ENCODE results near the gene MAGOH.

The MAGOH gene

DNA sequence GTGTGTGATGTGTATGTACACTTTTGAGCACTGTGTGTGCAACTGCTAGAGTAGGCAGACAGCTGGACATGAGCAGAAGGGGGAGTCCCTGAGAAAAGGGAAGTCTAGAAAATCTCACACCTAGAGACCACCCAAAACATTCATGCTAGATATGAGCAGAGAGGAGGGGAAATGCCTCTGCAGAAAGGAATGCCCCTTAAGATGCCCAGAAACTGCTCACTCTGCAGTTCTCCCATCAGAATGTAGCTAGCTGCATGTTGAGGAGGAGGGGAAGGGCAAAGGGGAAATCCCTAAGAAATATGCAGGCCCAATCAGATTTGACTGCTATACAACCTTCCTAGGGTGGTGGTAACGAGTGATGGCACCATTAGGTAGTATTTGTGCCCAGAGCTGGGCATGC is 31.8 kb upstream of the MAGOH start:
- no peak for DNase-seq

DNA sequence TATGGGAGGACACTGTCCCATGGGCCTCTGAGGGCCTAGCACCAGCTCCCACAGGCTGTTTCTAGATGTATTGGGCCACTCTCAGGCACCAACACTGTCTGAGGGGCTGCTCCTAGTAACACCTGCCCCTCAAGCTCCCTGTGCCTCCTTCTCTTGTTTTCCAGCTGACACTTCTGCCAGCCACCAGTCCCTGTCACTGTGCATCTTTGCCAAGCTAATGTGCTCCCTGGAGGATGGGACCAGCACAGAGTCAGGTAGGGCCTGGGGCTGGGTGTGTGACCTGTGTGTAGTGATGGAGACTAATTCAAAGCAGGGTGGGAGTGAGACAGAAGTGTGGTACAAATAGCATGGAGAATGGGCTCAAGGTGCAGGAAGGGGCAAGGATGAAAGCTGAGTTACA is 29.4 kb upstream of the MAGOH start:
- no peak for DNase-seq

DNA sequence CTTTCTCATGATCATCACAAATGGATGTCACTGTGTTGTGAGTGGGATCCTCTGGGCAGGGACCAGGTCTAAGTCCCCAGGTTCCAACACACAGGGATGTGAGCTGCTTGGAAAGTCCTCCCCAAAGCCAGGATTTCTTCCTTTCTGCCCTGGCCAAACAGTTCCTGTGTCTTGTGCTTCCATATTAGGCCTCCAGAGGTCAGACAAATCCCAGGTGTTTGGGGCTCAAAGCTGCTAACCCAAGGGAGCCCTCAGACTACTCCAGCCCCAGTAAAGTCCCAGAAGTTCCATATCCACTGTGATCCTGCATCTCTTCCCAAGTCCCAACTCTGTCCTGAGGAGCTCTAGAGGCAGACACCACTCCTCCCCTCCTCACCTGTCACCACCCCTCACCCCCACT is 27.7 kb upstream of the MAGOH start:
- DNase-seq: no peak

DNA sequence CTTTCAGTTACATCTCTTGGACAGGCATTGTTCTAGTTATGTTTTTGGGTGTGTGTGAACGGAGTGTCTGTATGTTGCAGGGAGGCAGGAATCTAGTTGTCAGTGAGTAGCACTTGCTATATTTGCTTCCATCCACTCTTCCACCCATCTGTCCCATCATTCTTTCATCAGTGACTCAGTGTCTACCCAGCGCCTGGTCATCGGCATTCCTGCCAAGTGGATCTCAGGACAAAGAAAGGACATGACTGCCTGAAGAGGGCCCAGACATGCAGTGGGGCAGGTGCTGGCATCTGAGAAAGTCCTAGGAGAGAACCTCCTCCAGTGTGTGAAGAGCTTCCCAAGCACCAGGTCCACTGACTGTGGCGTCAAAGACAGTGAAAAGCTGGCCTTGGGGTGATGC is 27.3 kb upstream of the MAGOH start:
- no peak for DNase-seq

DNA sequence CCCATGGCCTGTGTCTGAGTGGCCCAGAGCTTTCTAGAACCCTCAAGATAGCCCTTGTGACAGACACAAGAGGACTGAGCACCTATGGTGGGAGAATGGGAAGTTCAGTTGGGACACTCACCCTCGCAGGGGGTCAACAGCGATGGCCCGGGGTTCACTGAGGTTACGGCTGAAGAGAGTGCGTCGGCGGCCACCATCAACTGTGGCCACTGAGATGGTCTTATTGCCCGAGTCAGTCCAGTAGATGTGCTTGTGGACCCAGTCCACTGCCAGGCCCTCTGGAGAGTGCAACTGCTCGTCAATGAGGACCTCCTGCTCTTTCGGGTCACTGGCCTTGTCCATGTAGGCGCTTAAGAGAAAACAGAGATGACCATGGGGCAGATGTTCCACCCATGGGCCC is 25.7 kb upstream of the MAGOH start:
- DNase-seq: no peak

DNA sequence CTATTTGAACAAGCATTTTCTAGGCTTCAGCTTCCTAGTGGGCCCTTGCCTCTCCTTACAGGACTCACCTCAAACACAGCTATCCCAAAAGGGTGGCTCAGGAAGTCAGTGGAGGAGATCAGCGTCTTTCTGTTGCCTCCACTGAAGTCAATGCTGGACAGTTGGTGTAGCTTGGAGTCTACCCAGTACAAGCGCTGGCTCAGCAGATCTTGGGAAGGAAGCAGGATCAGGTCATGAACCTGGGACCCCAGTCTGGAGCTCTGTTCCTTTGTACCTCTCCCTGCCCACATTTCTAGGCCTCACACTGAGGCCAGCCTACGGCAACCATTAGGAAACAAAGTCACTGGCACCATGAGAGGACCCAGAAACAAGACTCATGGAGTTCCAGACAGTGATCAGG is 23.7 kb upstream of the MAGOH start:
- DNase-seq: no peak

DNA sequence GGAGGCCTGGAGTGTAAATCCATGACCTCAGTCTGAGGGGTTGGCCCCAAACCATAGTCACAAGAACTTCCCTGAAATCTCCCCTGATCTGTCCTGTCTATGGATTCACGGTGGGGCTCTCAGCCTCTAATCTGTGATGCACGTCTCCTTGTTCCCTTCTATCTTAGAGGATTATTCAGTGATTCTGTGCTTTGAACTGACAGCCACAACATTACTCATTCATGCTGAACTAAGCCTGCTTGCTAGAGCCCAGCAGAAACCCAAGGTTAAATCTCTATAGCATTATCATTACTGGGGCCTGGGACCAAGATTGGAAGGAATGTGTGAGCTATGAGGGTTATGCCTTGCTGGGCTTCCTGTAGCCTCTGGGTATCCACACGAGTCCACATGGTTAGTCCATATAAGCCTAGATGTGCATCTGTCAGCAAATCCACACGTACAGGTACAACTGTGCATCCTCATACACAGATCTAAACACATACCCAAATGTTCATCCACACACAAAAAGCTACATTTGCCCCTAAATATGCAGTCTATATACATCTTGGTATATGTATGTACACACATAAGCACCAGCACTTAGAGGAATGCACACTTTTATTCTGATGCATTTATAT is 22.4 kb upstream of the MAGOH start:
- no peak for DNase-seq

DNA sequence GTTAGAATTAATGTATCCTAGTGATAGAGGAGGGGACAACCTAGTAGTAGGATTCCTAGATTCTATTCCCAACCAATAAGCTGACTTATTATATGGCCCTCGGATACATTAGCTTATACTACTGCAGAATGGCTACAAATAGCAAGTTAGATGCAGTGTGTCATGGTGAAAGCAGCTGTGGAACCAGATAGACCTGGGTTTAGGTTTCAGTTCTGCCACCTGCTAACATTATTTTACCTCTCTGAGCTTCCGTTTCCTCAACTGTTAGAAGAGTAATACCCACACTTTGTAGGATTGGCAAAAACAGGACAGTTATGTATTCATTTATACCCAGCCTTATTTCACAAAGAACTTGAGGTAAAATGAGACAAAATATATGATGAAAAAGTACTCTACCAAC is 21.6 kb upstream of the MAGOH start:
- DNase-seq: no peak

DNA sequence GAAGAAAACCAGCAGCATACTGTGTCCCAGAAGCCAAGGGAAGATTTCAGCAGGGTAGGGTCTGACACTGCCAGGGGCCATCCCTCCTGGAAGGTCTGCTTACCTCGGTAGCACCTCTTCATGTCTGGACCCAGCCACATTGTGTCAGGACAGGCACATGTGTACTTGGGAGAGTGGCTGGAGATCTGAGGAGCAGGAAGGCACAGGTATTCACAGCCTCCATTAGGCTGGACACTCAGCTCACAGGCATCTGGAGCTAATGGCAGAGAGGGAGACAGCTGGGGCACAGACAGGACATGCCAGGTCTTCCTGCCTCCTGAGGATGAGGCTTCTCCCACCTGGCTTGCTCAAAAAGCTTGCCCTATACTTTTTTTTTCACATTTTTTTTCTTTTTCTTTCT is 19.9 kb upstream of the MAGOH start:
- DNase-seq: no peak

DNA sequence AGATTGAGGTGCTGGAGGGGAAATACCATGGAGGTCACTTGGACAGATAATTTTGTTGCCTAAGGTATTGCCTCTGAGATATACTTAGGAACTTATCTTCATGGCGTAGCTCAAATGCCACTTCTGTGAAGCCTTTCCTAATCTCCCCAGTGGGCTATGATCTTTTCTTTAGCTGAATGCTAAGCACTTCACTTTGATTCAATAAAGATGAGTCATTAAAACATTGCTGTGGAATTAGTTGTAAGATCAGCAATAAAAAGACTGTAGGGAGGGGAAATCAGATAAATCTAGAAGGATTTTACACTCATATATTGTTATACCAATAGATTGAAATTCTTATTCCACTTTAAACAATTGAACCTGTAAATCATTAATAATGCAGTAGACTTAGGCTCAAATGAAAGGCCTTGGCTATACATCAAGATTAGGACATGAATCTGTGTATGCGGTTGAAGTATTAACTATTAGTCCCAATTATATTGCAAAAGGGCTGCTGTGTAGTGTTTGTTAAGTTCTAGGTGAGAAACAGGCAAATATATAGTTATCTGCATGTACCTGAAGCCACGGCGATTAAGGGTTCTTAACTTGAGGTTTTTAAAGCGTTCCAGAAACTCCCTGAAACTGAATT is 19.2 kb upstream of the MAGOH start:
- no peak for DNase-seq

DNA sequence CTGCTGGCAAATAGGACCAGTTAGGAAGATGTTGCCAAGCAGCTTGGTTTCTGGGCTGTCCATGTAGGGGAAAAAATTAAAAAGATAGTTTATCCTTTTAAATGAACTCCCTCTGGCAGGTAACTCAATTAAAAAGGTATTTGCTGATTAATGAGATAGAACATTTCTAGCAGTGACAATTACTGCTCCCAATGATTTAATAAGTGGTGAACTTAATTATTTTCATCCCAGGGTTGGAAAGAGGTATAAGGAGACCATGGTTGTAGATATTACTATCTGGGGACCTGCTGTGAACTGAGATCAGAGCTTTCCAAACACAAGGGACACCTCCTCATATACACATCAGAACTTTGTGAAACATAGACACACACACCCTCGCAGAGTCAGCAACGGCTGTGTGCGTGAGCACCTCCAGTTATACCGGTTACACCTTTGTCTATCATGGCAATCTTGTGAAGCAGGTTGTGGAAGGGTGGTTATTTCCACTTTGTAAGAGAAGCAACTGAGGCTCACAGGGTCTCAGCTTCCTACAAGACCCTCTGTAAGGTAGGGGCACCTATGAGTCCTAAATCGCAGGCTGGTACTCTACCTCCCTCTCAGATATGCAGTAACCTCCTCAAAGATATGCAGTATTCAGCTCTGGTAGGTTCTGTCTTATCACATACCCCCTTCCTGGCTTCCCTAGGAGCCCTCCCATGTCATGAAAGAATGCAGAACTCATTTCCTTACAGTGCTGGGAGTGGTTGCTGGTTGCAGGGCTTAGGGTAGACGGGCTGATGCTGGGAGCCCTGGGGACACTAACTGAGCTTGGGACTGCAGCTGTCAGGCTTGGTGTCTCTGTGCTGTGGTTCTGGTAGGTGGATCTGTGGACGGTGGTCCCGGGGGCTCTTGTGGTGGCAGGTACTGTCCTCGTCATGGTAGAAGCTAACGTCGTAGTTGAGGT is 18.5 kb upstream of the MAGOH start:
- DNase-seq: no peak

DNA sequence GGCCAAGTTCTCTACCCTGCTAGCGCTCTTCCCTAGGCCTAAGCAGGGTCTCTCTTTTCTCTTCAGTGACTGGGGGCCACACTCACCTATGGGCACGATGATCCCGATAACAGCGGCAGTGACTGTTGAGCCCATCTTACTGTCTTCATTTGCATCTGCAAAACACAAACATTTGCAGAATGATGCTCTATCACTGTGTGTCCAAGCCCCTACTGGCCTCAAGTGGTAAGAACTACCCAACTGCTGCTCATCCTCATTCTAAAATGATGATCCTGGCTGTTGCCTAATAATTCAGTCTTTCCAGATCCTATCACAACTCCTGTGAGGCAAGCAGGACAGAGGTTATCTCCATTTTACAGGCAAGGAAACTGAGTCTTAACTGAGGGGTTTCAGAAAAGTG is 16.7 kb upstream of the MAGOH start:
- DNase-seq: no peak

DNA sequence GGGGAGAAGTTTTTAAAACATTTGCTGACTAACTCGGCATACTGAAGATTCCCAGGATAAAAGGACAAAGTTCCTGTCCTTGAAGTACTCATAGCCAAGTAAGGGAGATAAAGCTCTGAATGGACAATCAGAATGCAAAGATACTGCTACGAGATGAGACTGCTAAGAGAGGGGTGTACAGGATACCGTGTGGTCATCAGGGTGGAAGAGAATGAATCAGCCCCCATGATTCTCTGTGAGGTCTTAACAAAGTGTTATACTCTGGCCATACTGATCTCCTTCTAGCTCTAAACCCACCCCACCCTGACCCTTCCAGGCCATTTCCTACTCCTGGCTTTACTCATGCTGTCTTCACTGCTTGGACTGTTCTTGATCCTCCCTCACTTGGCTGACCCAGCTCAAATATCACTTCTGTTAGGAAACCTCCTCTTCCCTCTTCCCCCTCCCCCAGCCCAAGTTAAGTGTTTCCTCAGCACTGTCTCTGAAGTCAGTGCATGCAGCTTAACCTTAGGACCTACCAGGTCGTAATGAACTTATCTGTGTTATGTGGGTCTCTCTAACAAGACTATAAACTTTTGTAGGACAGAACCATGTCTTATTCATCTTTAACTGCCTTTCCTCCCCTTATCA is 15.8 kb upstream of the MAGOH start:
- no peak for DNase-seq

DNA sequence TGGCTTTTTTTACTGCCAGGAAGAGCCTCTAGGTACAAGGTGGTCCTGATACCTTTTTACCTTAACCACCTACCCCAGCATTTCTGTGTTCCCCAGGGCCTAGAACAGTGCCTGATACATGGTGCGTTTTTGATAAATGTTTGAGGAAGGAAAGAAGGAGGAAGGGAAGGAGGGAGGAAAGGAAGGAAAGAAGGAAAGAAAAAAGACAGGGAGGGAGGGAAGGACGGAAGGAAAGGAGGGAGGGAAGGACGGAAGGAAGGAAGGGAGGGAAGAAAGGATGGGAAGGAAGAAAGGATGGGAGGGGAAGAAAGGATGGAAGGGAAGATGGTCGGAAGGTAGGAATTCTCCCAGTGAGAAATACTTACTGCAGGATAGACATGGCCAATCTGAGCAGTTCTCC is 12.0 kb upstream of the MAGOH start:
- DNase-seq: no peak

DNA sequence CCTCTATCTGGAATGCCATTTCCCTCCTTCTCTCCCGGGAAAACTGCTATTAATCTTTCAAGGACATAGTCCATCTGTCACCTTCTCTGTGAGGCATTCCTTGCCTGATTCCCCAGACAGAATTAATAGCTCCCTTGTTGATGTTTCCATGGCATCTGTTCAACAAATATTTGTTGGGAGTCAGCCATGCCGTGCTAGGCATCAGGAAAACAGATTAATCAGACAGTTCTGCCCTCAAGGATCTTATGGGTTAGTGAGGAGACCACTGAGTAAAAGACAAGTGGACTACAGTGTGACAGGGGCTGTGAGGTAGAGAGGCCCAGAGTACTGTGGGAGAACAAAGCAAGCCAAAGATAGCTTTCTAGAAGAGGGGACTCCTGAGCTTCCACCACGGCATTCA is 11.4 kb upstream of the MAGOH start:
- DNase-seq: no peak

DNA sequence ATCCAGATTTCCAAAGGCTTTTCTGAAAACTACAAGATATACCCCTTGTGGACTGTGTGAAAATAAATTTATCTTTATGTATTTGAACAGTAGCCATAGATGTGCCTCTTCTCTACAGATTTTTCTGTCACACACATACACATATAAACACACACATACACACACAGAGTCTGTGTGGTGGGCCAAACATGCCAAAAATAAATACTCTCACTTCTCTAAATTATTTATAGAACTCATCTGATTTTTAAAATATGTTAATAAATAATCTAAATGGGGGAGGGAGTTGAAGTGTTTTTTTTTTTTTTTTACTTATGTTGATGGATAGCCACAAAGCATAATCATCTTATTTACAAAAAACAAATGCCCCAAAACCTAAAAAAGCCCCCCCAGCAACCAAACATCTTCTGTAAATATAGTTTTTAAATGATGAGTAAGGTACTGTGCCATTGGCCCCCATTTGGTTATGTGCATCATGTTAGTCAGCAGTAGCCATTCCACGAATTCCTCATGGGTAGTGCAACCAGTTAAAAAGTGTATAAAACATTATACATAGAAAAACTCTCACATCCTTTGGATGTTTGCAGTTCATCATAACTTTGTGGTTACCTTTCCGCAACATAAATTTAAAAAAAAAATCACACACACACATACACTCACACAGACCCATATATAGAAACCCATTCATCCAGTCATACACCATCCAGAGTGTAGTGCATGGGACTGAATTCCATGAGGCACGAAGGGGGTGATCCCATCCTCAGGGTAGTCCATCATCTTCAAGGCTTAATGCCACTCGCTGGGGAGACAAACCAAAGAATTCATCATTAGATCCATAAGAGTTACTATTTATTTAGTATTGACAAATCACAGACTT is 8.2 kb upstream of the MAGOH start:
- DNase-seq: no peak

DNA sequence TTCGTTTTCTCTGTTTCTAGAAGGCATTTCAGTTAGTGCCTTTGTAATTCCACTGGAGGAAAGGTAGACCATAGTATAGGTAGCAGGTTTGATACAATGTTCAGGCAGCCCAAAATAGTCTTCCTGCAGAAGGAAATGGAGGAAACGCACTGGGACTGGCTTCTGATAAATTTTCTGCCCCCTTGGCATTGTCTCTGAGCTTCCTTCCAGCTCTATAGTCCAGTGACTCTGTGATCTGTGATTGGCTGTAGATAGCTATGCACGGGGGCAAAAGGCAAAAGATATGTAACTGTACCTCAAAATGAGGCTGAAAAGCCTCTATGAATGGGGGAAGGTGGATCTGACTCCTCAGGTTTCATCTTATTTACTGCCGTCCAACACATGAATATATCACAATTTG is 5.8 kb upstream of the MAGOH start:
- DNase-seq: no peak

DNA sequence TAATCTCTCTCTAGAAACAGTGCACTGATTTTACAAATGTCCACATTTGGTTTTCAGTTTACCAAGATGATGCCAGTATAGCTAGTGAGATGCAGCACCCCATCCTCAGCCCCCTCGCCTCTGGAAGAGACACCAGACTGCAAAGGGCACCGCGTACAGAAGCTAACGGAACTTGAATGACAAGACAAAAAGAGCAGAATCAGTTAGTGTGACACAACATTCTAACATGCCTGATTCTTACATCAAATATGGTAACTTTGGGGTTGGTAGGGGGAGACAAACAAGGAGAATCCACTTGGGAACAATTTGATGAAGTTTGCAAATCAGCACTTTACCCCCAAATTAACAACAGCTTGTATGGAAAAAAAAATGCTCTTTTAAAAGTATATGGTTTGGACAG is 4.1 kb upstream of the MAGOH start:
- no peak for DNase-seq

DNA sequence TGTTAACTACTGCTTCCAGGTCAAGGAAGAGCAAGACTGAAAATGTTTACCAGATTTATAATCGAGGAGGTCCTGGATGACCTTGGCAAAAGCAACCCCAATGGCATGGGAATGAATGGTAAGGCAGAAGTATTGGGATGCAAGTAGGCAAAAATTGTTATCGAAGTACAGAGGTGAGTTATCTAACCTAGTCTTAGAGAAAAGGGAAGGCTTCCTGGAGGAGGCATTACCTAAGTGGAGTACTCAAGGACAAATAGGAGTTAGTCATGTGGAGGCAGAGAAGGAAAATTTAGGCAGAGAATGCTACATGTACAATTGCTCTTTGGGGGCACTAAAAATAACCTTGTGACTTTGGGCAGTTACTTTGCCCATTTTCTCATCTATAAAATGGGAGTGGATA is 3.5 kb upstream of the MAGOH start:
- no peak for DNase-seq

DNA sequence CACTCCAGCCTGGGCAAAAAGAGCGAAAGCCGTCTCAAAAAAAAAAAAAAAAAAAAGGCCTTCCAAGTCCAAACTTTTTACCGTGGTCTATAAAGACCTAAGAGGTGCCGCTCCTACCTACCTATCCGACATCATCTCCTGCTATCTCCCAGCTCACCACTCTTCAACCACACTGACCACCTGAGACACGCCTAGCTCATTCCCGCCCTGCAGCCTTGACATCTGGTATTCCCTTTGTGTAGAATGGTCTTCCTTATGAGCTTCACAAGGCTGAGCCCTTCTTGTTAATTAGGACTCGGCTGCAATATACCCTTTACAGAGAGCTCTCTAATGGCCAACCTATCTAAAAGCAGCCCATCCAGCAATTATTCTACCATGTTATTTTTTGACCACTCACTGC is 680 bp downstream of the MAGOH start:
- DNase-seq: no peak

DNA sequence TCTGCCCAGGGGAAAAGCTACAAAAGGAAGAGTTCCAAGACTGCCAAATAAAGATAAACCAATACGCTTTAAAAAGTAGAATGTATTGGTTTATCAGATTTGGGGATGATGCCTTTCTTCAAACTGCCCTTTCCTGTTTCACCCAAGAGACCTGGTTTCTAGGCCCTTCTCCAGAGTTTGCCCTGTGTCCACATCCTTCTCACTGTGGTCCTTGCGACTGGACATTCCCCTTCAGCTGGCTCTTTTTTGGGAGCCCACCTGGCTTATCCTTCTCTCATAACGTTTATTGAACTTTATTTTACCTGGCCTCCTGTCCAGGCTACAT is 17.4 kb downstream of the MAGOH start:
- no peak for DNase-seq

DNA sequence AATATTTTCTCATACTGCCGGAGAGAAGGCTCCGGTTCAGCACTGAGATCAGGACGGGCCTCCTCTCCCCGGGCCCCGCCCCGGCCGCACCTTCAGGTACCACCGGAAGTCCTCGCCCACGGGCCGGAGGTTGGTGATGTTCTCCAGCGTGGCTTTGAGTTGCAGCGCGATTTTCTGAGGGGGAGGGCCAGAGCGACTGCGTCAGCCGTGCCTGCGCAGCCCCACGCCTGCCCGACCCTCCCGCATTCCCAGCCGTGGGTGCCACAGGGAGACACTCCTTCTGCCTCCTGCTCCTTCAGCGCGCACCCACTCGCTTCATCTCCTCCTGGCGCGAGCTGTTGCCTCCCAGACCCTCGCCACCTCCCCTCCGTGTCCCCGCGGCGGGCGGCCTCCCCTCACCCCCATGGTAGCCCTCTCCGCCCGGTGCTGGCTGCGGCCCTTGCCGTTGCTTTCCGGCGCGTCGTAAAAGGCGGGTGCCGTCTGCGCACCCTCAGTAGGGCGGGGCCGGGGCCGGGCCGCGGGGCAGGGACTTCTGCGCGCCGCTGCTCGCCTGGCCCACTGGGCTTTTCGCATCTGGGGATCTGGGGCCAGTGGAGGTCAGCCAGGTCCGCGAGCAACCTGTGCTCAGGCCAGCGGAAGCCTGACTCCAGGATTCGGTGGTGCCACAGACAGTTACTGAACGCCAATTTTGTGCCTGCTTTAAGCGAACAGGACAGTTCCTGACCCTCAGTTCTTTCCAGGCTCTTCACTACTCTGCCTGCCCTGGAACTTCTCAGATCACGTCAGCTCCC is 18.0 kb downstream of the MAGOH start, which contains the start of gene CZIB:
Gene CZIB, minus strand, starts transcription at position 464 of the 791 bp plus-strand sequence. Its CDS starts 59 bp downstream, at position 405.
- peak; percentile 95 for DNase-seq
